DND-41 (cell line): ENCODE data around the gene EIF1AD.
"Not testable (repeated sequence)": the region's sequence is repeated elsewhere in the genome, so short reads cannot be mapped to it uniquely, and the experiment has no call there.

Source experiments
- ATAC-seq: fragments of 200-7000 bp; cut with Tn5 transposase; 3 replicates; pipeline ENCODE4 v1.9.1; 2021; ENCODE audit warnings: low read depth; ENCODE audit not compliant: insufficient read depth
- DNase-seq: peaks from one replicate; pipeline ENCODE4 v3.0.0-alpha.2; 2020
- H2AFZ ChIP-seq: 2 replicates; pipeline ENCODE4 v1.6.0; 2012; ENCODE audit warnings: low read depth, low read length
- H3K27ac ChIP-seq: 2 replicates; pipeline ENCODE4 v1.5.1; 2012; ENCODE audit warnings: low read length, inconsistent platforms
- H3K27me3 ChIP-seq: fragments of 200-600 bp; sonication (generic); 2 replicates; pipeline ENCODE4 v1.6.0; 2012; ENCODE audit warnings: low read length, mild to moderate bottlenecking, inconsistent platforms; ENCODE audit not compliant: insufficient read depth, poor library complexity
- H3K36me3 ChIP-seq: 2 replicates; pipeline ENCODE4 v1.5.1; 2012; ENCODE audit warnings: low read length, inconsistent platforms; ENCODE audit not compliant: insufficient read depth
- H3K4me1 ChIP-seq: 2 replicates; pipeline ENCODE4 v1.5.1; 2012; ENCODE audit warnings: mild to moderate bottlenecking, low read length; ENCODE audit not compliant: insufficient read depth
- H3K4me2 ChIP-seq: 2 replicates; pipeline ENCODE4 v1.6.0; 2012; ENCODE audit warnings: mild to moderate bottlenecking, moderate library complexity, low read length, inconsistent platforms; ENCODE audit not compliant: insufficient read depth
- H3K4me3 ChIP-seq, 2 experiments: fragments of 200-600 bp in 1 of 2; shearing (Covaris generic) in 1 of 2; 2 replicates each; pipeline ENCODE4 v1.5.1; 2012 to 2016; ENCODE audit warnings: inconsistent platforms in 2 of 2, low read length in 2 of 2, mild to moderate bottlenecking in 2 of 2, low read depth in 1 of 2, moderate library complexity in 1 of 2
- H3K79me2 ChIP-seq: 2 replicates; pipeline ENCODE4 v1.6.0; 2012; ENCODE audit warnings: low read length, inconsistent platforms; ENCODE audit not compliant: insufficient read depth
- H3K9ac ChIP-seq: 2 replicates; pipeline ENCODE4 v1.6.0; 2012; ENCODE audit warnings: low read depth, mild to moderate bottlenecking, inconsistent platforms, low read length, moderate library complexity
- H3K9me3 ChIP-seq: 2 replicates; pipeline ENCODE4 v1.5.1; 2012; ENCODE audit warnings: low read length, moderate library complexity, mild to moderate bottlenecking, inconsistent platforms; ENCODE audit not compliant: insufficient read depth, severe bottlenecking
- H4K20me1 ChIP-seq: 2 replicates; pipeline ENCODE4 v1.6.0; 2012; ENCODE audit warnings: low read length; ENCODE audit not compliant: insufficient read depth
- EZH2 ChIP-seq: IDR thresholded peaks from 3 replicates; pipeline ENCODE4 v1.6.1; 2012; ENCODE audit warnings: borderline replicate concordance, low read depth, mild to moderate bottlenecking, moderate library complexity, low read length, inconsistent platforms; ENCODE audit not compliant: severe bottlenecking
- TF ChIP-seq, protein P1 (sequence below): IDR thresholded peaks from 2 replicates; pipeline ENCODE4 v1.5.1; 2012; ENCODE audit warnings: borderline replicate concordance, low read length, moderate library complexity, mild to moderate bottlenecking; ENCODE audit not compliant: poor library complexity, severe bottlenecking; ENCODE audit errors: extremely low read depth

The EIF1AD gene

DNA sequence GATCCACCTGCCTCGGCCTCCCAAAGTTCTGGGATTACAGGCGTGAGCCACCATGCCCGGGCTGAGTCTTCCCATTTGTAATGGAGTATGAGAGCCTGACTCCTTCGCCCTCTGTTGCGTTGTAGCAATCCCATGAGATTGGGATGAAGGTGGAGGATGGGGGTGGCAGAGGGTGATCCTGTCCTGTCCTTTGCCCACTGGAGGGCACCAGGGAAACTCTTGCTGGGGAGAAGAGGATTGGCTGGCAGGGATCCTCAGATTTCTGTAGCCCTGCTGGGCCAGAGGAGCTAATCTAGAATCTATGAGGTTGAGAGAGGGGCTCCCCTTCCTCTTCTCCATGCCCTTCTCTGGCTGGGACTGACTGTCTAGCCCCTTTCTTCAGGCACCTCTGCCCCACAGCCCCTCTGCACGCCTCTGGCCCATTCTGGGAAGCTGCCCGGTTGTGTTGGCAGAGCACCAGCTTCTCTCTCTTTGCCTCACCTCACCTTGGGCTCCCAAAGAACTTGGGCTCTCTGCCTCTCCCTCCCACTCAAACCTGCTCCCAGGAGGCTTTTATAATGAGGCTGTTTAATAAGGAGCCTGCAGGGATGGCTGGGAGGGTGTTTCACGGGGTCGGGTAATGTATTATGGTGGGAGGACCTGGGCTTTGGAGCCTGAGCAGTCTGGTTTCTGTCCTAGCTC lies 33.8 kb upstream of the EIF1AD start:
- ATAC-seq (no peak), DNase-seq (no peak)
- Histone ChIP-seq H3K4me3 (no peak overlapping the region), H2AFZ (no peak overlapping the region), H3K27me3 (no peaks in the 10 kb centered on the region), H4K20me1 (no peaks in the 10 kb centered on the region), H3K9me3 (no peaks in the 10 kb centered on the region), H3K9ac (no peak overlapping the region), H3K36me3 (no peaks in the 10 kb centered on the region), H3K79me2 (no peaks in the 10 kb centered on the region), H3K4me1 (no peaks in the 10 kb centered on the region), H3K27ac (no peak overlapping the region), H3K4me2 (no peak overlapping the region)
- TF ChIP-seq EZH2, result no peak
- TF ChIP-seq, protein P1, sequence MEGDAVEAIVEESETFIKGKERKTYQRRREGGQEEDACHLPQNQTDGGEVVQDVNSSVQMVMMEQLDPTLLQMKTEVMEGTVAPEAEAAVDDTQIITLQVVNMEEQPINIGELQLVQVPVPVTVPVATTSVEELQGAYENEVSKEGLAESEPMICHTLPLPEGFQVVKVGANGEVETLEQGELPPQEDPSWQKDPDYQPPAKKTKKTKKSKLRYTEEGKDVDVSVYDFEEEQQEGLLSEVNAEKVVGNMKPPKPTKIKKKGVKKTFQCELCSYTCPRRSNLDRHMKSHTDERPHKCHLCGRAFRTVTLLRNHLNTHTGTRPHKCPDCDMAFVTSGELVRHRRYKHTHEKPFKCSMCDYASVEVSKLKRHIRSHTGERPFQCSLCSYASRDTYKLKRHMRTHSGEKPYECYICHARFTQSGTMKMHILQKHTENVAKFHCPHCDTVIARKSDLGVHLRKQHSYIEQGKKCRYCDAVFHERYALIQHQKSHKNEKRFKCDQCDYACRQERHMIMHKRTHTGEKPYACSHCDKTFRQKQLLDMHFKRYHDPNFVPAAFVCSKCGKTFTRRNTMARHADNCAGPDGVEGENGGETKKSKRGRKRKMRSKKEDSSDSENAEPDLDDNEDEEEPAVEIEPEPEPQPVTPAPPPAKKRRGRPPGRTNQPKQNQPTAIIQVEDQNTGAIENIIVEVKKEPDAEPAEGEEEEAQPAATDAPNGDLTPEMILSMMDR, result no peak

DNA sequence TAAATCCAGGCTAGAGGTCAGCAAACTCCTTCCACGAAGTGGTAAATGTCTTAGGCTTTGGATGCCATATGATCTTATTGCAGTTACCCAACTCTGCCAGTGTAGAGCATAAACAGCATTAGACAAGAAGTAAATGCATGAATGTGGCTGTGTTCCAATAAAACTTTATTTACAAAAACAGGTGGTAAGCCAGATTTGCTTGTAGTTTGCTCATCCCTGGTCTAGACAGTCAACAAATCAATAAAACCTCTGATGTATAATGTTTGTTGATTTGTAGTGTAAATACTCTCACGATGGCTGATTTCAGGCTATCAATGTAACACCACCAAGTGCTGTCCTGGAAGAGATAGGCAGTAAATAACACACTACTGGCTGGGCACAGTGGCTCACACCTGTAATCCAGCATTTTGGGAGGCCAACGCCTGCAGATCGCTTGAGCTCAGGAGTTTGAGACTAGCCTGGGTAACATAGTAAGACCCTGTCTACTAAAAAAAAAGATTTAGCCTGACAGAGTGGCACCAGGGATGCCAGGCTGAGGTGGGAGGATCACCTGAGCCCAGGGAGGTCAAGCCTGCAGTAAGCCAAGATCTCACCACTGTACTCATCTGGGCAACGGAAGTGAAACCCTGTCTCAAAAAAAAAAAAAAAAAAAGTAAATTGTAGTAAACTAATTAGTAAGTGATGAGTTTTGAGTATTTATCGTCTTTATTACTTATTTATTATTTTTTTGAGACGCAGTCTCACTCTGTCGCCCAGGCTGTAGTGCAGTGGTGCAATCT lies 31.2 kb upstream of the EIF1AD start:
- no peak for ATAC-seq
- no peak for TF ChIP-seq EZH2
- TF ChIP-seq, protein P1, result no peak
- Histone ChIP-seq H3K27ac (no peak overlapping the region), H3K4me3 (no peak overlapping the region), H3K9ac (no peak overlapping the region), H3K36me3 (no peaks in the 10 kb centered on the region), H2AFZ (no peak overlapping the region), H3K4me1 (no peaks in the 10 kb centered on the region), H4K20me1 (no peaks in the 10 kb centered on the region), H3K4me2 (no peak overlapping the region), H3K9me3 (no peaks in the 10 kb centered on the region), H3K79me2 (no peaks in the 10 kb centered on the region), H3K27me3 (no peaks in the 10 kb centered on the region)
- no peak for DNase-seq

DNA sequence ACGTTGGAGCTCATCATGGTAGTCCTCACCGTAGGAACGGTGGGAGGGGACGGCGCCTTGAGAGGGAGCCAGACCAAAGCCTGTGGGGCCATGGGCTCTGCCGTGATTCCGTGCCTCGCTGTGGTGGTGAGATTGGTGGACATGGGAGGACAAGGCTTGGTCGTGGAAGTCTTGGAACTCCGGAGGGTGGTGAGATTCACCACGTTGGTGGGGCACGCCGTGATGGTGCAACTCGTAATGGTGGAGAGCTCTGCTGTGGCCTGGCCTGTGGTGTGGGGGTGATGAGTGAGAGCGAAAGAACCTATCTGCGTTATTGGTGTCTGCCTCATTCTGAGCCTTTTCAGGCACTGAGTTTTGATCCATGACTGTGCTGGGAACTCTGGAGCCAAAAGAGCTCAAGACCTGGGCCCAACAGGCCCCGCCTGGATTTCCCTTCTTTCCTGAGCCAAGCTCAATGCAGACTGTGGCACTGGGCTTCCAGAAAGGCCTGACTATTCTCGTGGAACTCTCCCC lies 24.1 kb upstream of the EIF1AD start, which contains the start of gene CATSPER1:
CATSPER1 (minus strand) TSS at position 463 of the 513 bp plus-strand sequence; CDS start at position 363, 100 bp downstream.
- no peak within 1 kb of the TSS for H3K27ac ChIP-seq
- no peak for ATAC-seq

DNA sequence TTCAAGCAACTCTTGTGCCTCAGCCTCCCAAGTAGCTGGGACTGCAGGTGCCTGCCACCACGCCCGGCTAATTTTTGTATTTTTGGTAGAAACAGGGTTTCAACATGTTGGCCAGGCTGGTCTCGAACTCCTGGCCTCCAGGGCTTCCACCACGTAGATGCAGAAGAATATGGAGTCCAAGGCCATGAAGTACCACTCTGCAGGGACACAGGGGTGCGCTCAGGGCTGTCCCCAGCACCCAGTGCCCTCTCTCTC lies 21.2 kb upstream of the EIF1AD start:
- not testable (repeated sequence) for H3K4me1 ChIP-seq, H3K4me3 ChIP-seq, H3K27me3 ChIP-seq, H3K9ac ChIP-seq, H3K27ac ChIP-seq, DNase-seq, H3K79me2 ChIP-seq, H3K36me3 ChIP-seq, H3K9me3 ChIP-seq, H3K4me2 ChIP-seq, ATAC-seq, H4K20me1 ChIP-seq
- peak overlapping the region; percentile 82 for H2AFZ ChIP-seq

More for the DNA sequence above, 24.1 kb upstream of the EIF1AD start, which contains the start of gene CATSPER1:
- H2AFZ ChIP-seq, result no peak within 1 kb of the TSS
- no peaks in the 10 kb centered on the region for H4K20me1 ChIP-seq
- no peak within 1 kb of the TSS for H3K4me2 ChIP-seq
- H3K27me3 ChIP-seq, result peaks cover 5% of the 10 kb centered on the region
- no peak within 1 kb of the TSS for H3K9ac ChIP-seq
- no peaks in the 10 kb centered on the region for H3K9me3 ChIP-seq
- TF ChIP-seq EZH2, result no peak
- TF ChIP-seq, protein P1, result no peak
- peaks cover 9% of the 10 kb centered on the region for H3K4me1 ChIP-seq
- H3K79me2 ChIP-seq, result no peaks in the 10 kb centered on the region
- no peaks in the 10 kb centered on the region for H3K36me3 ChIP-seq
- DNase-seq, result no peak
- H3K4me3 ChIP-seq, result no peak within 1 kb of the TSS
